Activated CD4-positive, alpha-beta T cell treated with anti-CD3 and anti-CD28 coated beads for 24 hours (primary cell): ENCODE results near the gene C10orf143.
"Not testable (repeated sequence)": the region's sequence is repeated elsewhere in the genome, so short reads cannot be mapped to it uniquely, and the experiment has no call there.

Source experiments
- DNase-seq, 2 donors: peaks; one replicate each; pipeline ENCODE4 v3.0.0-alpha.2; 2020; ENCODE audit warnings: low read depth in 2 of 2

Gene C10orf143

GRCh38 chr10:130111852-130112180 lies 1.2 kb upstream of the C10orf143 start:
- no peak for DNase-seq

GRCh38 chr10:130111113-130111851 lies 652 bp upstream of the C10orf143 start:
- peak; percentile 86 to 87 for DNase-seq

GRCh38 chr10:130109796-130110245 lies 809 bp downstream of the C10orf143 start:
- peak; percentile 45 to 69 for DNase-seq

DNA sequence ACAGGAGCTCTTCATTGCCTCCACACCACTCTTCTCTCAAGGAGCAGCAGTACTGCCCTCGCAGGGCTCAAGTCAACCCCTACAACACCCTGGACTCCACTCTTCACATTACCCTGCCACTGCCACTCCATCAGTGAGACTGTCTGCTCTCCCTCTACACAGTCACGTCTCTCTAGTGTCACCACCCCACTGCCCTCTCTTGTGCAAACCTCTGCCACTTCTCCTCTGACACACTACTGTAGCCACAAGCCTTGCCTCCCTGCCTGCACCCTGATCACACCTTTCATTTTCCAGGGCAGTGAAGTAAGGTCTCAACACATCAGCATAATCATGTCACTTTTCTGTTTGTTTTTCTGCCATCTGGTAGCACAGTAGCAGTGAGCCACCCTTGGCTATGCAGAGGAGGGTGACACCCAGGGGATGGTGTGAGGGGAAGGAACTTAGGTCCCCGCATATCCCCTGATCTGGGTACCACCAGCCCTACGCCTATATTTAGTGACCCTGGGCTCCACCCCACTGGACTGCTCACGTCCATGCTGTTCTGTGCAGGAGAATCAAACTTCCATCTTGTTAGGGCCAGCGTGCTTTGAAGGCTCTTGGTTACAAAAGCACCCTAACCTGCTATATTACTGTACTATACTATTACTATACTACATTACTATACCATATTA lies 1.6 kb downstream of the C10orf143 start:
- no peak for DNase-seq

DNA sequence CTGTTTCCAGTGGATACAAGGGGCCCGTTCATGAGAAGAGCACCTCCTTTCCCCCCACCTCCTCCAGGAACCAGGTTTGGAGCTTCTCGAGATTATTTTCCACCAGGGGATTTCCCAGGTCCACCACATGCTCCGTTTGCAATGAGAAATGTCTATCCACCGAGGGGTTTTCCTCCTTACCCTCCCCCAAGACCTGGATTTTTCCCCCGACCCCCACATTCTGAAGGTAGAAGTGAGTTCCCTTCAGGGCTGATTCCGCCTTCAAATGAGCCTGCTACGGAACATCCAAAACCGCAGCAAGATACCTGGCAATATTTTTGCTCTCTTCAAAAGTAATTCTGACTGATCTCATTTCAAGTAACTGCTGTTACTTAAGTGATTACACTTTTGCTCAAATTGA lies 2.5 kb downstream of the C10orf143 start:
- not testable (repeated sequence) for DNase-seq

DNA sequence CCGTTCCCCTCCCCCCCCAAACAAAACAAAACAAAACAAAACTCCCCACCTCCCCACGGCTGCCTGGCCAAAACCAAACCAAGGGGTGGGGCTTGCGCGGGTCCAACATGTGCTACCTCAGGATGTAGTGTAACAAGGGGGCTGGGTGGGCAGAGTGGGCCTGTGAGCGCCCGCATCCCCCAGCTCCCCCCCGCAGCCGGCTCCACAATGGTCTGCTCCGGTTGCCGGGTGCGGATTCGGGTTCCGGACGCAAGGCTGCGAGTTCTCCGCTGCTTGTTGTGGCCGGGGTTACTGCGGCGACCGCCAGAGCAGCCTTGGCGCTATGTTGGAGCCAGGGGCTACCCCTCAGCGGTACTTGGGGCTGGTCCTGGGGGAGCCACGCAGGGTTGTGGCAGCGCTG lies 4.9 kb downstream of the C10orf143 start:
- no peak for DNase-seq

DNA sequence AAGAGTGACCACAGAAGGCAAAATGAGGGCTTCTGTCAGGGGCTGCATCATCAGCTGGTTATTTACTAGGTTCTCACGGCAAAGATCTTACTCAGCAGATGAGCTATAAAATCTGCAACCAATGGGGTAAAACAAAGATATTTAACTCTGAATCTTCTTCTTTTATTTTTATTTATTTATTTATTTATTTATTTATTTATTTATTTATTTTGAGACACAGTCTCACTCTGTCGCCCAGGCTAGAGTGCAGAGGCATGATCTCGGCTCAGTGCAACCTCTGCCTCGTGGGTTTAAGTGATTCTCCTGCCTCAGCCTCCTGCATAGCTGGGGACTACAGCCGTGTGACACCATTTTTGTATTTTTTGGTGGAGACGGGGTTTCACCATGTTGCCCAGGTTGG lies 11.3 kb downstream of the C10orf143 start:
- no peak for DNase-seq

- DNase-seq = not testable (repeated sequence)
These were observed 20.1 kb downstream of the C10orf143 start for GRCh38 chr10:130090565-130090964.

GRCh38 chr10:130080461-130080814 lies 30.2 kb downstream of the C10orf143 start:
- no peak for DNase-seq

- no peak for DNase-seq
These were observed 30.8 kb downstream of the C10orf143 start for GRCh38 chr10:130079614-130080460.

- no peak for DNase-seq
These were observed 32.5 kb downstream of the C10orf143 start for GRCh38 chr10:130078120-130078519.

GRCh38 chr10:130076681-130077080 lies 33.9 kb downstream of the C10orf143 start:
- no peak for DNase-seq

- no peak for DNase-seq
These were observed 36.0 kb downstream of the C10orf143 start for GRCh38 chr10:130074639-130075038.

GRCh38 chr10:130073912-130074311 lies 36.7 kb downstream of the C10orf143 start:
- no peak for DNase-seq

DNA sequence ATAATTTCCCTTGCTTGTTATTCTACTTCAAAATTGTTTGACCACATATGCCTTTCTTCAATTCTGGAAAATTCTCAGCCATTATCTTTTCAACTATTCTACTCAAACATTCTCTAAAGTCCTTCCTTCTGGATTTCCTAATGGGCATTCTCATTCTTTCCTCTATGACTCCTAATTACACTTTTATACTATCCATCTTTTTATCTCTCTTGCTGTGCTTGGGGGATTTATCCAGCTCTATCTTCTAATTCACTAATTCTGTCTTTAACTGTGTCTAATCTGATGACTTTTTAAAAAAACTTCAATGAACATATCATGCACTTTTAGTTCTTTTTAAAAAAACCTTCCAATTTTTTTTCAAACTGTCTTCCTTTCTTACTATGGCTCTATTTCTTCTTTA lies 38.4 kb downstream of the C10orf143 start:
- DNase-seq = no peak

DNA sequence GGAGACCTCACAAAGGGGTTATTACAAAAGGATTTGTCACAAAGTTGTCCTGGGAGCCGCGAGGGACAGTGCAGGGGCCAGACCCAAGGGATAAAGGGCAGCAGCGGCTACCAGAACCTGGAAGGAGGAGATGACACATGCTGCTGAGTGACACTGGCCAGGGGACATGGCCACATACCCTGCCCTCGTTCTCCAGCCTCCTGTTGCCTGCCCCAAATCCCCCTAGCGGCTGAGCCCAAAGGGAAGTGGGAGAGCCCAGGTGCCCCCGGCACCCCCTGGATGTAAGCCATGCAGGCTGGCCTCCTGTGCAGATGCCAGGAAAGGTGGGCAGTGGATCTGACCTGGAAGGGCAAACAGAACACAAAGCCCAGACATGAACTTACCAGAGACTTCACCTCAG lies 42.7 kb downstream of the C10orf143 start:
- DNase-seq = no peak

DNA sequence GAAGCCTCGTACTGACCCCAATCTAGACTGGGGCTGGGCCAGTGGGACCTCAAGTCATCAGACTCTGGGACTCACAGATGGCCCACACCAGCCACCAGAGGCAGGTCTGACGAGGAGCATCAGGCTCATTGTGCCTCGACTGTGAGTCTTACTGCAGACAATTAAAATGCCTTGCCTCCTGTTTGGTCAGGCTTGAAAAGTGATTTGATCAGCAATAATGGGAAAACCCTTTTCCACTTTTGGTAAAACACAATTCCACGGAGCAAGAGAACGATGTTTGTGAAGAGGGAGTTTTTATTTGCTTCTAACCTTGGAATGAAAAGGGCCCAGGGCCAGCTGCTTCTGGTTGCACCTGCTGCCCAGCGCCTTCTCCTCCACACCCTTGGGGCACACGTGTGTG lies 43.9 kb downstream of the C10orf143 start:
- no peak for DNase-seq

DNA sequence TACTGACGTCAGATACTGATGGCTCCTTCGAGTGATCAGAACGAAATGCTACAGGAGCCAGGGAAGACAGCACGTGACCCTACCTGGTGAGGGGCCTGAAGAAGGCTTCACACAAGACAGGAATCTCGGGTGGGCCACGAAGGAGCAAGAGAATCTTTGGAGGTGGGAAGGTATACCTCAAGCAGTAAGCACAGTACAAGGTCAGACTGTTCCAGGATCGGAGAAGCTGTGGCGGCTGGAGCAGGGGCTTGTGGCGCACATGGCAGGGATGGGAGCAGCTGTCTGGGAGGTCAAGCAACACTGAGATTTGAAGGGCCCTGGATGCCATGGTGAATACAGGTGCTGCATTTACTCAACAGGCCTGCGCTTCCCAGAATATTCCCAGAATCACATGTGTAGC lies 45.4 kb downstream of the C10orf143 start:
- DNase-seq = no peak

GRCh38 chr10:130064783-130065182 lies 45.8 kb downstream of the C10orf143 start:
- no peak for DNase-seq

DNA sequence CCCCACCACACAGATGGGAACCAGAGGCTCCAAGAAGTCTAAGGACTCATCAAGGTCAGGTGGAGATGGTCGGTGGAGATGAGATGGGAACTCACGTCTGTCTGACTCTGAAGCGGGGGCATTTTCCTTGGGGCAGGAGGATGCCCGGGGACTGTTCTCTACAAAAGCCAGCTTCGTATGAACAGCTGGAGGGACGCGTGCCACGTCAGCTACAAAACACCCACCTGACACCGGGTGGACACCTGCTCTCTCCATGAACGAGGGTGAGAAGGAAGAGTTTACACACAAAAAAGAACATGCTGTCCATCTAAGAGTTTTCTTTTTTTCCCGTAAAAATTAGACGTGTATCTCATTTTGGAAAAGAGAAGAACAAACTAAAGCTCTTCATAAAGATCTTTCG lies 47.7 kb downstream of the C10orf143 start:
- DNase-seq = no peak

DNA sequence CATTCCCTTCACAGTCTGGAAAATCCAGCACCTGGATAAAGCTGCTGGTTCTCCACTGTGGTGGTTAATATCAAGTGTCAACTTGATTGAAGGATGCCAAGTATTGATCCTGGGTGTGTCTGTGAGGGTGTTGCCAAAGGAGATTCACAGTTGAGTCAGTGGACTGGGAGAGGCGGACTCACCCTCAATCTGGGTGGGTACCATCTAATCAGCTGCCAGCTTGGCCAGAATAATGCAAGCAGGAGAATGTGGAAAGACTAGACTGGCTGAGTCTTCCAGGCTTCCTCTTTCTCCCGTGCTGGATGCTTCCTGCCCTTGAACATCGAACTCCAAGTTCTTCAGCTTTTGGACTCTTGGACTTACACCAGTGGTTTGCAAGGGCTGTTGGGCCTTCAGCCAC lies 48.4 kb downstream of the C10orf143 start:
- DNase-seq = no peak

DNA sequence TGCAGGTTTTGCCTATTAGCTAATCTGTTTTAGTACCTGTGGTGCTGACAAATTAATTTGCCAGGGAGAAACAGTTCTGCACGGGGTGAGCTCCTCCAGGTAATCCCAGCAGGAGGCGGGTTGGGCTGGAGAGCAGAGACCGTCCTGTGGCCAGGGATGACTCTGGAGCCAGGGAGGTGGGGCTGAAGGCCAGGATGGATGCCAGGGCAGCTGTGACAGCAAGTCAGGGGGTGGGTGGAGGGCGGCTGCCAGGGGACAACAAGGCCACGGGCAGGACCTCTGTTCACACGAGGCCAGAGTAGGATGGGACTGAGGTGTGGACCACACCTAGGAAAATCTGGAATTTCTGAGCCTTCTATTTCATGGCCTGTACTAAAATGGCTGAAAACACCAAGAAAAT lies 48.9 kb downstream of the C10orf143 start:
- no peak for DNase-seq

GRCh38 chr10:130054021-130054420 lies 56.6 kb downstream of the C10orf143 start:
- no peak for DNase-seq
